ENCODE data around the gene PCGF1.

DNA sequence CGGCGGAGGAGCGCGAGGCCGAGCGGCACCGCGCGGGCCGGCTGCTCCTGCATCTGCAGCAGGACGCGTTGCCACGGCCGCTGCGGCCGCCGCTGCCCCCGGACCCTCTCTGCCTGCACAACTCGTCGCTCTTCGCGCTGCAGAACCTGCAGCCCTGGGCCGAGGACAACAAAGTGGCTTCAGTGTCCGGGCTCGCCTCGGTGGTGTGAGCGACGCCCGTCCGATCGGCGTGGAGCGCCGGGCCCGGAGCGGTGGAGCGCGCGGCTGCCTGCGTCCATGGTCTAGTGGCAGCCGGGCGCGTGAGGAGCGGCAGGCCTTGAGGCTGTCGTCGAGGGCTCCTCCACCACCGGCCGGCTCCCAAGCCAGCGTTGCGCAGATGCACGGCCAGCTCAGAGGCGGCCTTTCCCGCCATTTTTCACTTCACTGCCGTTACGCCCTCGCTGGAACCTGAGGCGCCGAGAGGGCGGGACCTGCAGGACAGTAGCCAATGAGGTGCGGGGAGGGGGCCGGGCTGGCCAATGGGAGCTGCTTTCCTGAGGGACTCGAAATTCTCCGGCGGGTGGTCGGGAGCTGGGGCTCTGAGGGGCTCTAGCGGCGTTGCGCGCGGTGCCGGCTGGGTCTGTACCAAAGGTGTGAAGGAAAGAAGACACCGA is 8.6 kb upstream of the PCGF1 start:
- TF ChIP-seq SPI1 (IDR thresholded peaks at IDR 0.05; ENCODE audit: low read depth, low read length) (no peak), POLR2A (IDR thresholded peaks at IDR 0.05; ENCODE audit: low read depth, low read length) (no peak)
